Measurements from ENCODE around the gene GNAT2.

Gene GNAT2

GRCh38 chr1:109655615-109656519, 36.5 kb upstream of the GNAT2 start, which contains the start of gene GSTM4:
TSS of gene GSTM4 (plus strand) at chr1:109656099. CDS start at chr1:109656390, 291 bp downstream.
- peak within 1 kb of the TSS; percentile 95 for H3K9ac ChIP-seq (ENCODE audit: low read length)
- H3K27me3 ChIP-seq (ENCODE audit: control insufficient read depth, insufficient read depth, low read length): peaks cover 2% of the 10 kb centered on the region
- peaks cover 7% of the 10 kb centered on the region for H3K4me1 ChIP-seq (ENCODE audit: control insufficient read depth, insufficient read depth, low read length)
- peak within 1 kb of the TSS; percentile 91 for H3K27ac ChIP-seq (ENCODE audit: low read depth, low read length)
- H3K4me3 ChIP-seq (ENCODE audit: low read length): peak within 1 kb of the TSS; percentile 89
- peaks cover 5% of the 10 kb centered on the region for H3K36me3 ChIP-seq (ENCODE audit: control insufficient read depth, insufficient read depth, low read length)

- Histone ChIP-seq H3K4me1 (ENCODE audit: control insufficient read depth, insufficient read depth, low read length) (peaks cover 7% of the 10 kb centered on the region), H3K9ac (ENCODE audit: low read length) (no peak overlapping the region)
Observed at GRCh38 chr1:109654519-109654918, 35.1 kb upstream of the GNAT2 start.

GRCh38 chr1:109653306-109653705, 33.9 kb upstream of the GNAT2 start:
- Histone ChIP-seq H3K4me3 (ENCODE audit: low read length) (no peak overlapping the region), H3K9ac (ENCODE audit: low read length) (no peak overlapping the region), H3K4me1 (ENCODE audit: control insufficient read depth, insufficient read depth, low read length) (peaks cover 7% of the 10 kb centered on the region), H3K27me3 (ENCODE audit: control insufficient read depth, insufficient read depth, low read length) (peaks cover 2% of the 10 kb centered on the region), H3K27ac (ENCODE audit: low read depth, low read length) (no peak overlapping the region), H3K36me3 (ENCODE audit: control insufficient read depth, insufficient read depth, low read length) (no peaks in the 10 kb centered on the region)

More at GRCh38 chr1:109654519-109654918, 35.1 kb upstream of the GNAT2 start:
- Histone ChIP-seq H3K4me3 (ENCODE audit: low read length) (no peak overlapping the region), H3K36me3 (ENCODE audit: control insufficient read depth, insufficient read depth, low read length) (peaks cover 1% of the 10 kb centered on the region), H3K27ac (ENCODE audit: low read depth, low read length) (no peak overlapping the region), H3K27me3 (ENCODE audit: control insufficient read depth, insufficient read depth, low read length) (peaks cover 2% of the 10 kb centered on the region)

GRCh38 chr1:109652402-109652801, 33.0 kb upstream of the GNAT2 start:
- no peak overlapping the region for H3K9ac ChIP-seq (ENCODE audit: low read length)
- peaks cover 7% of the 10 kb centered on the region for H3K4me1 ChIP-seq (ENCODE audit: control insufficient read depth, insufficient read depth, low read length)
- no peak overlapping the region for H3K27ac ChIP-seq (ENCODE audit: low read depth, low read length)
- H3K27me3 ChIP-seq (ENCODE audit: control insufficient read depth, insufficient read depth, low read length): peaks cover 2% of the 10 kb centered on the region
- no peaks in the 10 kb centered on the region for H3K36me3 ChIP-seq (ENCODE audit: control insufficient read depth, insufficient read depth, low read length)
- H3K4me3 ChIP-seq (ENCODE audit: low read length): no peak overlapping the region

- peaks cover 2% of the 10 kb centered on the region for H3K27me3 ChIP-seq (ENCODE audit: control insufficient read depth, insufficient read depth, low read length)
- H3K36me3 ChIP-seq (ENCODE audit: control insufficient read depth, insufficient read depth, low read length): no peaks in the 10 kb centered on the region
Observed at GRCh38 chr1:109650609-109651008, 31.2 kb upstream of the GNAT2 start.

GRCh38 chr1:109649491-109649914, 30.1 kb upstream of the GNAT2 start:
- no peak overlapping the region for H3K27ac ChIP-seq (ENCODE audit: low read depth, low read length)

More at GRCh38 chr1:109650609-109651008, 31.2 kb upstream of the GNAT2 start:
- no peak overlapping the region for H3K9ac ChIP-seq (ENCODE audit: low read length)
- peaks cover 7% of the 10 kb centered on the region for H3K4me1 ChIP-seq (ENCODE audit: control insufficient read depth, insufficient read depth, low read length)
- no peak overlapping the region for H3K27ac ChIP-seq (ENCODE audit: low read depth, low read length)
- H3K4me3 ChIP-seq (ENCODE audit: low read length): no peak overlapping the region

GRCh38 chr1:109644670-109645069, 25.3 kb upstream of the GNAT2 start:
- H3K27ac ChIP-seq (ENCODE audit: low read depth, low read length): no peak overlapping the region
- no peaks in the 10 kb centered on the region for H3K27me3 ChIP-seq (ENCODE audit: control insufficient read depth, insufficient read depth, low read length)
- no peaks in the 10 kb centered on the region for H3K4me1 ChIP-seq (ENCODE audit: control insufficient read depth, insufficient read depth, low read length)
- H3K9ac ChIP-seq (ENCODE audit: low read length): no peak overlapping the region
- no peak overlapping the region for H3K4me3 ChIP-seq (ENCODE audit: low read length)
- no peaks in the 10 kb centered on the region for H3K36me3 ChIP-seq (ENCODE audit: control insufficient read depth, insufficient read depth, low read length)

More at GRCh38 chr1:109649491-109649914, 30.1 kb upstream of the GNAT2 start:
- Histone ChIP-seq H3K27me3 (ENCODE audit: control insufficient read depth, insufficient read depth, low read length) (peaks cover under 1% of the 10 kb centered on the region), H3K36me3 (ENCODE audit: control insufficient read depth, insufficient read depth, low read length) (no peaks in the 10 kb centered on the region), H3K4me1 (ENCODE audit: control insufficient read depth, insufficient read depth, low read length) (no peaks in the 10 kb centered on the region), H3K4me3 (ENCODE audit: low read length) (no peak overlapping the region), H3K9ac (ENCODE audit: low read length) (no peak overlapping the region)

GRCh38 chr1:109643385-109644230, 24.2 kb upstream of the GNAT2 start:
- Histone ChIP-seq H3K9ac (ENCODE audit: low read length) (no peak overlapping the region), H3K4me3 (ENCODE audit: low read length) (peak overlapping the region; percentile 24), H3K27ac (ENCODE audit: low read depth, low read length) (no peak overlapping the region), H3K27me3 (ENCODE audit: control insufficient read depth, insufficient read depth, low read length) (no peaks in the 10 kb centered on the region), H3K36me3 (ENCODE audit: control insufficient read depth, insufficient read depth, low read length) (no peaks in the 10 kb centered on the region), H3K4me1 (ENCODE audit: control insufficient read depth, insufficient read depth, low read length) (no peaks in the 10 kb centered on the region)

- Histone ChIP-seq H3K4me3 (ENCODE audit: low read length) (no peak overlapping the region), H3K27ac (ENCODE audit: low read depth, low read length) (no peak overlapping the region), H3K27me3 (ENCODE audit: control insufficient read depth, insufficient read depth, low read length) (no peaks in the 10 kb centered on the region), H3K36me3 (ENCODE audit: control insufficient read depth, insufficient read depth, low read length) (no peaks in the 10 kb centered on the region), H3K9ac (ENCODE audit: low read length) (no peak overlapping the region), H3K4me1 (ENCODE audit: control insufficient read depth, insufficient read depth, low read length) (no peaks in the 10 kb centered on the region)
Observed at GRCh38 chr1:109642626-109643025, 23.2 kb upstream of the GNAT2 start.

GRCh38 chr1:109641861-109642260, 22.4 kb upstream of the GNAT2 start:
- H3K4me1 ChIP-seq (ENCODE audit: control insufficient read depth, insufficient read depth, low read length): no peaks in the 10 kb centered on the region
- H3K27me3 ChIP-seq (ENCODE audit: control insufficient read depth, insufficient read depth, low read length): no peaks in the 10 kb centered on the region
- H3K4me3 ChIP-seq (ENCODE audit: low read length): no peak overlapping the region
- H3K27ac ChIP-seq (ENCODE audit: low read depth, low read length): no peak overlapping the region
- no peaks in the 10 kb centered on the region for H3K36me3 ChIP-seq (ENCODE audit: control insufficient read depth, insufficient read depth, low read length)
- H3K9ac ChIP-seq (ENCODE audit: low read length): no peak overlapping the region

GRCh38 chr1:109641078-109641740, 21.8 kb upstream of the GNAT2 start:
- Histone ChIP-seq H3K27me3 (ENCODE audit: control insufficient read depth, insufficient read depth, low read length) (no peaks in the 10 kb centered on the region), H3K9ac (ENCODE audit: low read length) (no peak overlapping the region), H3K4me1 (ENCODE audit: control insufficient read depth, insufficient read depth, low read length) (peaks cover 1% of the 10 kb centered on the region), H3K36me3 (ENCODE audit: control insufficient read depth, insufficient read depth, low read length) (no peaks in the 10 kb centered on the region), H3K4me3 (ENCODE audit: low read length) (no peak overlapping the region), H3K27ac (ENCODE audit: low read depth, low read length) (no peak overlapping the region)

All from rectal smooth muscle tissue (tissue), 1 donor.